GM18505 (cell line): ENCODE results near the gene SLC2A1.
"Not testable (repeated sequence)": the region's sequence is repeated elsewhere in the genome, so short reads cannot be mapped to it uniquely, and the experiment has no call there.

ENCODE experiments used
- ATAC-seq: cut with Tn5 transposase; IDR thresholded peaks from one replicate; pipeline ENCODE4 v1.9.1; 2021; ENCODE audit not compliant: unreplicated experiment
- POLR2A ChIP-seq: IDR thresholded peaks from 4 replicates; pipeline ENCODE4 v1.6.1; 2011; ENCODE audit warnings: borderline replicate concordance; ENCODE audit not compliant: insufficient read depth, insufficient read length; ENCODE audit errors: extremely low read depth

Gene SLC2A1

DNA sequence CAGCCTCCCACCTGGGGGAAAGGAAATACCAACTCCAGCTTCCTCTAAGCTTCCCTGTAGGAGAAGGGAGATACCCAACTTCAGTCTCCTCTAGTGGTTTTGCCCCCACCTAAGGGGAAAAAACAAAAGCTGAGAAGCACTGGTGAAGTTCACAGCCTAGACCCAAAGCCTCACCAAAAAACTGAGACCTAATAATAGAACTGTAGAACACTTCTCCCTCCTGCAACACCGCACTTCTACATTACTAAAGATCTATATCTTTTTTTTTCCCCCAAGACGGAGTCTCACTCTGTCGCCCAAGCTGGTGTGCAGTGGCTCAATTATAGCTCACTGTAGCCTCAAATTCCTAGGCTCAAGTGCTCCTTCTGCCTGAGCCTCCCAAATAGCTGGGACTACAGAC lies 43.2 kb downstream of the SLC2A1 start:
- TF ChIP-seq POLR2A, result no peak
- ATAC-seq, result no peak

DNA sequence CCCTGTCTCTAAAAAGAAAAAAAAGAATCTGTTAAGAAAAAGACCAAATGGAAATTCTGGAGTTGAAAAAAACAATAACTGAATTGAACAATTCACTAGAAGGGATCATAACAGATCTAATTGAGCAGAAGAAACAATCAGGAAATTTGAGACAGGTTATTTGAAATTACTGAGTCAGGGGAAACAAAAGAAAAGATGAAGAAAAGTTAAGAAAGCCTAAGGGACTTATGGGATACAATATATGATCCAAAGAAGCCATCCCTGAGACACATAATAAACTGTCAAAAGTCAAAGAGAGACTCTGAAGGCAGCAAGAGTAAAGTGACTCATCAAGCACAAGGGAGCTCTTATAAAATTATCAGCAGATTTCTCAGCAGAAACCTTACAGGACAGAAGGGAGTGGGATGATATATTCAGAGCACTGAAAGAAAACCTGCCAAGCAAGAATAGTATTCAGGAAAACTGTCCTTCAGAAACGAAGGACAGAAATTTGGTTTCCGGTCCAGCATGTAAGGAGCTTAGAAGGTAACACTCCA lies 44.5 kb downstream of the SLC2A1 start:
- no peak for TF ChIP-seq POLR2A
- ATAC-seq, result no peak

DNA sequence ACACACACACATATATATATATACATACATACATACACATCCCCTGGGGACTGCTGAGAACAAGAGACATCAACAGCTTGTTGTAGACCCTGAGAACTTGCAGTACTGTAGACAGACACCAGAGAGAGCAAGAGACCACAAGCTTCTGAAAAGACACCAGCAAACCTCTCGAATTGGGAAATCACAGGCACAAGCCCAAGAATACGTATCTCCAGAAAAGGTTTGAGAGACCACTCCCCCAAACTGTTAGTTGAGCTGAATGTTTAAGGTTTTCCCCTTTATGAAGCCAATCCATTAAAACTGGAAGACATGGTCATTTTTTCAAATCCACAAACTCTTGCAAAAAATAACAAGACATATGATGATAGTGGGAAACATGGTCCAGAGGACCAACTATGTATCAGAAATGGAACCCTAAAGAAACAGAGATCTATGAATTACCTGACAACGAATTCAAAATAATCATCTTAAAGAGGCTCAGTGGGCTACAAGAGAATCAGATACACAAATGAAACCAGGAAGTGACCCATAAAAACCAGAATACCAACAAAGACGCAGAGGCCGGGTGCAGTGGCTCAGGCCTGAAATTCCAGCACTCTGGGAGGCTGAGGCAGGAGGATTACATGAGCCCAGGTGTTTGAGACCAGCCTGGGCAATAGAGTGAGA lies 45.1 kb downstream of the SLC2A1 start:
- TF ChIP-seq POLR2A, result no peak
- ATAC-seq, result no peak

DNA sequence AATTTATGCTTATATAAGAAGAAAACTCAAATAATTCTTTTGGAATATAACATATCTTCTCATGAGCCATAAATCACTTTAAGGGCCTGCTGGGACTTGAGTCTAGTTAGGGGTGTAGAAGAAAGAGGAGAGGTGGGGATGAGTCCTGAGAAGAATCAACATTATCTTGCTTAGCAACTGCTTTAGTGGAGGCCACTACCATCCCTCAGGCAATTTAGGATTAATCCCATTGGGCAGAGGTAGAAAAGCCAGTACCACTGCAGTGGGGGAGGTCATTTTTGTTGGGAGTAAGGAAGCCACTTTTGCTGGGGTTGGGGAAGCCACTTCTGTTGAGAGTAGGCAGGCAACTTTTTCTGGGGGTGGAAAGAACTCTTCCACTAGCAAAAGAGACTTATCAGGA lies 47.7 kb downstream of the SLC2A1 start:
- ATAC-seq, result no peak
- no peak for TF ChIP-seq POLR2A

DNA sequence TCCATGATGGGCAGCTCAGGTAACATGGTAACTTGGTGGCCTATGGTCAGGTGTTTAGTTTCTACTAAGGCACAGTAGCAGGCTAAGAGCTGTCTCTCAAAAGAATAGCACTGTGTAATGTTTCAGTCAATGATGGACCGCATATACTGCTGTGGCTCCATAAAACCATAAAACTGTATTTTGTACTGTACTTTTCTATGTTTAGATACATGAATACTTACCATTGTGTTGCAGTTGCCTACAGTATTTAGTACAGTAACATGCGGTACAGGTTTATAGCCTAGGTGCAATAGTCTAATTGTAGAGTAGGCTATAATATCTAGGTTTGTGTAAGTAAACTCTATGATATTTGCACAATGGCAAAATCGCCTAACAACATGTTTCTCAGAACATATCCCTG lies 50.6 kb downstream of the SLC2A1 start:
- ATAC-seq, result no peak
- no peak for TF ChIP-seq POLR2A

DNA sequence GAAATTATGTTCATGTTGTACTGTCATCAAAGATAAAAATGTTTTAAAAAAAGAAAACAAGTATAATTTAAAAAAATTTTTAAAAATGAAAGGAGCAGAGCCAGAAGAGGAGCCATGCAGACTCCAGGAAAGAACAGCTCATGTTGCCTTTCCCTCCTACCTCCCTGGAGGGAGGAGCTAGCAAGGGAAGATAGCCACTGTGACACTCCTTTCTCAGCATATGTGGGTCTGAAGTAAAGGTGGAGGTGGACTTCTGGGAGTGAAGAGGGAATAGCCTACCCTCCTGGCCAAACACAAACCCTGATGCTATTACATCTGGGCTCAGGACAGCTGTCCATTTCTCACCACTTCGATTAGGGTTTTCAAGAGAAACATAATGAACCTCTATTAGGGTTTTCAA lies 54.2 kb downstream of the SLC2A1 start:
- no peak for TF ChIP-seq POLR2A
- no peak for ATAC-seq

DNA sequence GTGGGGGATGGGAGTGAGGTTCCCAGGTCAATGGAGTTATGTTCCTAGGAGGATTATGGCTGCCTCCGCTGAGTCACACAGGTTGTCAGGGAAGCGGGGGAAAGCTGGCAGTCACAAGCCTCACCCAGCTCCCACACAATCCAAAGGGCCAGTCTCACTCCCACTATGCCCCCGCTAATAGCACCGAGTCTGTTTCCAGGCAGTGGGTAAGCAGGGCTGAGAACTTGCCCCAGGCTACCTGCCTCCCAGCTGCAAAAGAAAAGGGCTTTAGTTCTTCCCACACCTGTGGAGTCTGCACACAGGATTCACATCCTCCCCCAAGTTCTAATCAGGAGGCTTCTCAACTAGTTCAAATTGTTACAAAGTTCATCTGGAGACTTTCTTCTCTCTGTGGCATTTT lies 58.7 kb downstream of the SLC2A1 start:
- ATAC-seq, result not testable (repeated sequence)

DNA sequence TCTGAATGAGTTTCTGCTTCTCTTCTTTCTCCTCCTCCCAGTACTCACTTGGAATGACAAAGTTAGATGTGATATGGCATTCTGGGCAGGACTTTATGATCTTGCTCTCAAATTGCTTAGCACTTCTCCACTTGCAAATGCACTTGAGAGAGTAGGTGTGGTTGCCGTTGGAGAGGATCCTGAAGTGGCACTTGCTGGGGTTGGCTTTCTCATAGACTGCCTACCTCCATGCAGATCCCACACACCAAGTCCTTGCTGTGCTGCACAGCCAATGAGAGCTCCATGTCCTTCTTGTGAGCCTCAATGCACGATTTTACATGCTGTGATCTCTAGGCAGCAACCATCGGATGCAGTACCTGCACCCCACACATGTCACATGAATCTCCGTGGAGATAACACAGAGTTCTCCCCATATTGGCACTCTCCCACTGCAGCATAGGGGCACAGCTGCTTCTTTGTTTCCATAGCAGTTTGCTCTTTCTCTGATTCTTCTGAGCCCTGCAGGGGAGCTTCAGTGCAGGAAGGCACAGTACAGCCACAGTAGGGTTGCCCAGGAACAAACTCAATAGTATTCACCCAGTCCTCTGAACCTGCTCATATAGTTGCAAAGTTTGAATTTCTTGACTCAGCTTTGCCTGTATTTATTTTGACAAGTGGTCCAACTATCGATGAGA lies 67.1 kb downstream of the SLC2A1 start:
- TF ChIP-seq POLR2A, result no peak
- ATAC-seq, result no peak

DNA sequence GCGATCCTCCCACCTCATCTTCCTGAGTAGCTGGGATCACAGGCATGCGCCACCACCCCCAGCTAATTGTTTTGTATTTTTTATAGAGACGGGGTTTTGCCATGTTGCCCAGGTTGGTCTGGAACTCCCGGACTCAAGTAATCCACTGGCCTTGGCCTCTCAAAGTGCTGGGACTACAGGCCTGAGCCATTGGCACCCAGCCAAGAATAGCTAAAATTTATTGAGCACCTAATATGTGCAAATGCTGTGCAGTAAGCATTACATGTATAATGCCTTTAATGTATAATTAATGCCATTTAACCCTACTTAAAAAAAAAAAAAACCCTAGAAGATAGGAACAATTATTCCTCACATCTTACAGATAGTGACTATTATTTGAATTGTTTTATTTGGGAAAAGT lies 69.4 kb downstream of the SLC2A1 start:
- no peak for TF ChIP-seq POLR2A
- no peak for ATAC-seq

DNA sequence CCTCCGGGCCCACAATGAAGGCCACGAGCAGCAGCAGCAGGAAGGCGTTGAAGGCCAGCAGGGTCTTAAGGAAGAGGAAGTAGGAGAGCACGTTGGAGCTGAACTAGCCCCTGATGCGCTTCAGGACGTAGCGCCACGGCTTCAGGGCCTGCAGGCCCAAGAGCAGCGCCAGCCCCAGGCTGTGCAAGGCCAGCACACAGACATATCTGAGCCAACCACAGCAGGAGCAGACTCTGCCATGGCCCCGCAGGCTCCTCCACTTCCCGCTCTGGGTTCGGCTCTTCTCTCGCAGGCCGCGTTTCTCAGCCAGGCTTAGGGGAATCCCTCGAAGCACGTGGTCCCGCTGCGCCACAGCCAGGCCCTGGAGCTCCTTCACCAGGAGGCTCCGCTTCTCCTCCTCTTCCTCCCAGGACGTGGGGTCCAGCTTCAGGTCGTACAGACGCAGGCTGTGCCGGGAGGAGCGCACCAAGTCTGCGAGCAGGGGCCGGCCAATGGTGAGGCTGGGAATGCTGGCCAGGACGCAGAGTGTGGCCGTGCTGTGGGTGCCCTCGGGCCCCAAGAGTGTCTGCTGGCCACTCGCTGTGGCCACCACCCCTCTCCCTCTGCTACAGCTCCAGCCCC lies 70.5 kb downstream of the SLC2A1 start:
- no peak for ATAC-seq
- TF ChIP-seq POLR2A, result no peak

DNA sequence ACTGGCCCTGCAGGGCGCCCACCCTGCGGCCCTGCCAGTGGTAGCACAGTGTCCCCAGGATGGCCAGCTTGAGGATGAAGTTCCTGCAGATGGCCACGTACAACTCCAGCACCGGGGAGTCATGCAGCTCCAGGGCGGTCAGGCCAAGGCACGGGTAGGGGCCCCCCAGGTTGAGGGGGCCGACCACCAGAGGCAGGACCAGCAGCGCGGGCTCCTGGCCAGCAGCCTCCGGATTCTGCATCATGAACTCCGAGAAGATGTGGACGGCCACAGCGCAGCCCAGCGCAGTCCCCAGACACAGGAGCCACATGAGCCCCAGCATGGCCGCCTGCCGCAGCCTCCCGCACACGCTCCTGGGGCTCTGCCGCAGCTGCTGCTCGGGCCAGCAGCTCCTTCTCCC lies 71.3 kb downstream of the SLC2A1 start:
- no peak for TF ChIP-seq POLR2A
- no peak for ATAC-seq

DNA sequence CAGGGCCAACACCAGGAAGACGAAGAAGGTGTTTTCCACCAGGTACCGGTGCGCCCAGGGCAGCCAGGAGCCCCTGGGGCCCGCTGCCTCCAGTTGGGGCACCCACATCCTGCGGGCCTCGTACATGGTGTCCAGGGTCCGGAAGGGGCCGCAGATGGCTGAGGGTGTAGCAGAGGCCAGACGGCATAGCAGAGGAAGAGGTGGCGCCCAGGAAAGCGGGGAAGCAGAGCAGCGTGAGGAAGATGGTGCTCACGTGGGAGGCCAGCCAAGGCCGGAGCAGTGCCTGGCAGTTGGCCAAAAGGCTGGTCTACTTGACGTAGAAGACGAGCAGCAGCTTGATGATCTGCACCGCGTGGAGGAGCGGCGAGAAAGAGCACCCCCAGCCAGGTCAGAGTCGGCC lies 71.9 kb downstream of the SLC2A1 start:
- no peak for ATAC-seq
- TF ChIP-seq POLR2A, result no peak

DNA sequence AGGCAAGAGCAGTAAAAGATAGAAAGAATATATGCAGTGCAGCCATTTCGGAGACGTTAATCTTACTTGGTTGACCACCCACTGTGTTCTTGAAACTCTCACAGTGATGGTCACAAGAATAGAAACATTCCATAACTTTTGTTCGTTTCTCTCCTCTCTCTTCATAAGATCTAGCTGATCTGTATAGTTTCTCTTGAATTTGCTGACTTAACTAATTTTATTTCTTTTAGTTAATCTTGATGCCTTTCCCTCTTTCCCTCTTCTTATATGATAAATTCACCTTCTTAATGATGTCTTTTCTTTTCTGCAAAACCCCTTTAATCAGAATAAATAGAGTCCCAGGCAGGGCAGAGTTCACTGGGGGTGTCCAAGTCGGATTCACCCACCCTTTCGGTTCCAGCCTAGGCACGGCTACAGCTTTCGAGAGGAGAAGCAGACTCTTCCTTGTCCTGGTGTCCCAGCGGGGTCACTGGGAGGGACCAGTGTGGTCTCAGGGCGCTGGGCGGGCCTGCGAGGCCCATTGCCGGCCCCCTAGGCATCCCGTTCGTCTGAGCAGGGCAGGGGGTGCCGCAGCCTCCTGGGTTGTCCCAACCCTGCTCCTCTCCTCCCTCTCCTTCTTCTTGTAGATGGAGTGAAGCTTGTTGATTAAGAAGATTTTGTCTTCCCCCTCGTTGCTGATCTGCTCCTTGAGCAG lies 72.5 kb downstream of the SLC2A1 start:
- ATAC-seq, result no peak
- TF ChIP-seq POLR2A, result no peak
